GM12878 (cell line): ENCODE data around the gene CYB5D1. TPM values are rescaled to one million over a fixed set of nuclear protein-coding genes. Genes with fewer than 3 reads are reported as not detected.
A peak's percentile ranks its signal among the peaks of the same experiment; 100 is the strongest.

Source experiments
- ATF7 ChIP-seq: fragments of 450-650 bp; IDR thresholded peaks from 2 replicates; pipeline ENCODE4 v1.6.1; 2016; ENCODE audit warnings: low read depth, mild to moderate bottlenecking
- BRCA1 ChIP-seq: IDR thresholded peaks from 2 replicates; pipeline ENCODE4 v1.6.1; 2011; ENCODE audit warnings: low read depth, low read length, improper control_type of control experiment
- CBX3 ChIP-seq: fragments of 200-600 bp; sonication (generic); IDR thresholded peaks from 2 replicates; pipeline ENCODE4 v1.6.1; 2016; ENCODE audit warnings: low read depth, borderline replicate concordance
- CHD2 ChIP-seq: IDR thresholded peaks from 2 replicates; pipeline ENCODE4 v1.6.1; 2011; ENCODE audit warnings: low read depth, low read length, improper control_type of control experiment, borderline replicate concordance
- ELK1 ChIP-seq: IDR thresholded peaks from 2 replicates; pipeline ENCODE4 v1.6.1; 2012; ENCODE audit warnings: low read depth, low read length, improper control_type of control experiment
- EP300 ChIP-seq, 2 experiments: fragments of 150-350 bp in 1 of 2; IDR thresholded peaks; 2 replicates each; pipeline ENCODE4 v1.6.1; 2011 to 2012; ENCODE audit warnings: low read depth in 2 of 2, low read length in 2 of 2, borderline replicate concordance in 1 of 2, improper control_type of control experiment in 1 of 2, inconsistent platforms in 1 of 2; ENCODE audit not compliant: control insufficient read depth in 1 of 2
- HSF1 ChIP-seq: fragments of 150-350 bp; IDR thresholded peaks from 2 replicates; pipeline ENCODE4 v1.6.1; 2014; ENCODE audit warnings: mild to moderate bottlenecking, low read depth, low read length
- IRF4 ChIP-seq: IDR thresholded peaks from 2 replicates; pipeline ENCODE4 v1.6.1; 2011; ENCODE audit warnings: low read depth, low read length
- LARP7 ChIP-seq: fragments of 450-650 bp; IDR thresholded peaks from 2 replicates; pipeline ENCODE4 v1.6.1; 2017; ENCODE audit warnings: mild to moderate bottlenecking
- MXI1 ChIP-seq: fragments of 150-350 bp; IDR thresholded peaks from 2 replicates; pipeline ENCODE4 v1.6.1; 2011; ENCODE audit warnings: low read depth, mild to moderate bottlenecking, inconsistent platforms, low read length, improper control_type of control experiment
- NBN ChIP-seq: fragments of 450-650 bp; IDR thresholded peaks from 2 replicates; pipeline ENCODE4 v1.6.1; 2016
- NR2C2 ChIP-seq: IDR thresholded peaks from 2 replicates; pipeline ENCODE4 v1.6.1; 2011; ENCODE audit warnings: borderline replicate concordance, low read depth; ENCODE audit not compliant: control insufficient read depth, insufficient read length
- NR2F1 ChIP-seq: fragments of 450-650 bp; conservative IDR thresholded peaks from 2 replicates; pipeline ENCODE4 v1.6.1; 2017; ENCODE audit warnings: mild to moderate bottlenecking
- NRF1 ChIP-seq: conservative IDR thresholded peaks from 2 replicates; pipeline ENCODE4 v1.6.1; 2011; ENCODE audit warnings: mild to moderate bottlenecking, low read depth, low read length, improper control_type of control experiment
- RAD51 ChIP-seq: fragments of 450-650 bp; IDR thresholded peaks from 2 replicates; pipeline ENCODE4 v1.6.1; 2016; ENCODE audit warnings: moderate library complexity, mild to moderate bottlenecking, inconsistent platforms
- REST ChIP-seq: IDR thresholded peaks from 2 replicates; pipeline ENCODE4 v1.6.1; 2012; ENCODE audit warnings: mild to moderate bottlenecking, low read depth, low read length
- SIX5 ChIP-seq: IDR thresholded peaks from 2 replicates; pipeline ENCODE4 v1.6.1; 2011; ENCODE audit warnings: mild to moderate bottlenecking, low read depth, low read length, moderate library complexity; ENCODE audit not compliant: severe bottlenecking
- SPI1 ChIP-seq: IDR thresholded peaks from 2 replicates; pipeline ENCODE4 v1.6.1; 2011; ENCODE audit warnings: low read depth, mild to moderate bottlenecking, low read length, moderate library complexity, borderline replicate concordance; ENCODE audit not compliant: insufficient read depth
- SREBF2 ChIP-seq: IDR thresholded peaks from 2 replicates; pipeline ENCODE4 v1.6.1; 2012; ENCODE audit warnings: mild to moderate bottlenecking, low read length
- SUPT20H ChIP-seq: IDR thresholded peaks from 2 replicates; pipeline ENCODE4 v1.6.1; 2011; ENCODE audit warnings: low read depth, mild to moderate bottlenecking, low read length, moderate library complexity, borderline replicate concordance; ENCODE audit not compliant: control insufficient read depth
- TCF7 ChIP-seq: IDR thresholded peaks from 2 replicates; pipeline ENCODE4 v1.6.1; 2014; ENCODE audit warnings: antibody characterized with exemption, borderline replicate concordance
- USF2 ChIP-seq: IDR thresholded peaks from 2 replicates; pipeline ENCODE4 v1.6.1; 2011; ENCODE audit warnings: low read depth, low read length, improper control_type of control experiment, borderline replicate concordance
- ZNF274 ChIP-seq: IDR thresholded peaks from one replicate; pipeline ENCODE4 v1.8.0; 2011; ENCODE audit not compliant: insufficient read length, insufficient read depth
- polyA plus RNA-seq, 11 experiments: library from polyadenylated mRNA; depleted of rRNA in 4 of 11; unstranded in 6 of 11; stranded (reverse) in 5 of 11; fragments of >200 nt; fragmentation: Nextera tagmentation in 4 of 11; fragmentation: Illumina TruSeq in 1 of 11; extraction: Ambion mirVana in 4 of 11; extraction: Trizol in 1 of 11; gene quantifications; 1 replicate in 1 of 11; 2 replicates in 10 of 11; pipeline versions ENCODE4 v1.2.1 to v1.2.3, GENCODE V29; 2011 to 2016; ENCODE audit warnings: inconsistent platforms in 2 of 11, missing spikeins in 2 of 11, low read depth in 1 of 11
- total RNA-seq, 4 experiments: library from RNA; depleted of rRNA in 3 of 4; stranded (reverse); fragments of >200 nt in 3 of 4; fragmentation: Illumina TruSeq in 1 of 4; extraction: Trizol in 1 of 4; gene quantifications; 2 replicates each; pipeline versions ENCODE4 v1.2.1 to v1.2.3, GENCODE V29; 2013 to 2021

The CYB5D1 gene
- total and polyA plus RNA-seq, 10 of the 15 experiments (the other 5 are each of a cell fraction or from before 2014, with no cell fraction given): 1.6 to 8.7 (median 6.4) TPM

- TF ChIP-seq EP300 (IDR thresholded peaks at IDR 0.05; ENCODE audit: borderline replicate concordance in 1 of 2, control insufficient read depth in 1 of 2, low read depth in 2 of 2, low read length in 2 of 2): peak; percentile 26 to 60; a peak in 2 of 4 replicates
- no peak for TF ChIP-seq LARP7
- no peak for TF ChIP-seq CBX3
- TF ChIP-seq TCF7: no peak
- TF ChIP-seq HSF1: no peak; the same call in 1 of the 2 replicates
- peak; percentile 71 for TF ChIP-seq MXI1
- peak; percentile 99 for TF ChIP-seq NR2F1
- no peak for TF ChIP-seq NRF1
- no peak for TF ChIP-seq SREBF2
- TF ChIP-seq NR2C2: no peak
- TF ChIP-seq USF2: peak; percentile 58
- TF ChIP-seq BRCA1: no peak
- no peak for TF ChIP-seq SUPT20H
- peak; percentile 84 for TF ChIP-seq IRF4
- no peak for TF ChIP-seq SPI1
- TF ChIP-seq ELK1: 0 out of 2 replicates have a peak, but pooled peaks have one; percentile 16
- peak; percentile 71 for TF ChIP-seq NBN
- no peak for TF ChIP-seq REST
- TF ChIP-seq ATF7: peak; percentile 97
- TF ChIP-seq ZNF274: no peak
- TF ChIP-seq SIX5: no peak
- TF ChIP-seq CHD2: peak; percentile 82
- peak; percentile 85 for TF ChIP-seq RAD51
These were observed 21.0 kb upstream of the CYB5D1 start (continued) for GRCh38 chr17:7836596-7837407.
